Activated naive CD4-positive, alpha-beta T cell treated with anti-CD3 and anti-CD28 coated beads, Interleukin-2, amount 50 U/mL, for 24 hours (primary cell): ENCODE measurements around the gene CHPF2.

Experiments
- H3K27ac Mint-ChIP-seq: one replicate; pipeline ENCODE4 v1.8.0; 2021; ENCODE audit warnings: mild to moderate bottlenecking, mixed read lengths
- H3K27me3 Mint-ChIP-seq: one replicate; pipeline ENCODE4 v1.8.0; 2021; ENCODE audit warnings: mixed read lengths
- H3K36me3 Mint-ChIP-seq: one replicate; pipeline ENCODE4 v1.8.0; 2021; ENCODE audit warnings: mixed read lengths
- H3K4me1 Mint-ChIP-seq: one replicate; pipeline ENCODE4 v1.8.0; 2021; ENCODE audit warnings: mixed read lengths
- H3K4me3 Mint-ChIP-seq: one replicate; pipeline ENCODE4 v1.8.0; 2021; ENCODE audit warnings: mild to moderate bottlenecking, mixed read lengths
- H3K9me3 Mint-ChIP-seq: one replicate; pipeline ENCODE4 v1.8.0; 2021; ENCODE audit warnings: mixed read lengths

The CHPF2 gene

GRCh38 chr7:151198945-151199848, 33.1 kb upstream of the CHPF2 start:
- Mint-ChIP-seq H3K36me3 (no peaks in the 10 kb centered on the region), H3K4me3 (no peak overlapping the region), H3K9me3 (no peaks in the 10 kb centered on the region), H3K27ac (no peak overlapping the region), H3K4me1 (no peaks in the 10 kb centered on the region), H3K27me3 (peaks cover 5% of the 10 kb centered on the region)

DNA sequence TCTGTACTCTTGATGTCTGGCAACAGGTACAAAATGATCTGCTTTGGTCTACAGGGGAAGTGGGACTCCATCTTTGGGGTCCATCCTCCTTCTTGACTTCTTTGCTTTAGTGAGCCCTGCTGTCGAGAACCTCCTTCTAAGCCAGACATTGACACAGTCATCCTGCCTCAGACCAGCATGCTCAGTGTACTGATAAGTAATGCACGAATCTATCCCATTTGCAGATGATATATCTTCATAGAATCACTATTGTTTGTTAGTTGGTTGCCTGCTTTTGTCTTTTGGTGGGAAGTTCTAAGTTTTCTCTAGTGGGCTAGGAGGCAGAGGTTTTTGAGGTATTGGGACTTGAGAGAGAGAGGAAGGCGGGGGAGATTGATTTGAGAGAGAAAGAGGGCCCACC, 30.9 kb upstream of the CHPF2 start:
- peaks cover 5% of the 10 kb centered on the region for H3K4me1 Mint-ChIP-seq
- H3K36me3 Mint-ChIP-seq = no peaks in the 10 kb centered on the region
- H3K27me3 Mint-ChIP-seq = no peaks in the 10 kb centered on the region
- no peaks in the 10 kb centered on the region for H3K9me3 Mint-ChIP-seq
- no peak overlapping the region for H3K4me3 Mint-ChIP-seq
- H3K27ac Mint-ChIP-seq = no peak overlapping the region

- H3K27me3 Mint-ChIP-seq = no peaks in the 10 kb centered on the region
- no peak overlapping the region for H3K4me3 Mint-ChIP-seq
- no peak overlapping the region for H3K27ac Mint-ChIP-seq
- peaks cover 9% of the 10 kb centered on the region for H3K4me1 Mint-ChIP-seq
- no peaks in the 10 kb centered on the region for H3K36me3 Mint-ChIP-seq
- H3K9me3 Mint-ChIP-seq = no peaks in the 10 kb centered on the region
Observed at GRCh38 chr7:151201751-151202150, 30.5 kb upstream of the CHPF2 start.

GRCh38 chr7:151202836-151203235, 29.4 kb upstream of the CHPF2 start:
- no peak overlapping the region for H3K4me3 Mint-ChIP-seq
- no peaks in the 10 kb centered on the region for H3K9me3 Mint-ChIP-seq
- peaks cover 19% of the 10 kb centered on the region for H3K4me1 Mint-ChIP-seq
- H3K27ac Mint-ChIP-seq = no peak overlapping the region
- no peaks in the 10 kb centered on the region for H3K36me3 Mint-ChIP-seq
- no peaks in the 10 kb centered on the region for H3K27me3 Mint-ChIP-seq

DNA sequence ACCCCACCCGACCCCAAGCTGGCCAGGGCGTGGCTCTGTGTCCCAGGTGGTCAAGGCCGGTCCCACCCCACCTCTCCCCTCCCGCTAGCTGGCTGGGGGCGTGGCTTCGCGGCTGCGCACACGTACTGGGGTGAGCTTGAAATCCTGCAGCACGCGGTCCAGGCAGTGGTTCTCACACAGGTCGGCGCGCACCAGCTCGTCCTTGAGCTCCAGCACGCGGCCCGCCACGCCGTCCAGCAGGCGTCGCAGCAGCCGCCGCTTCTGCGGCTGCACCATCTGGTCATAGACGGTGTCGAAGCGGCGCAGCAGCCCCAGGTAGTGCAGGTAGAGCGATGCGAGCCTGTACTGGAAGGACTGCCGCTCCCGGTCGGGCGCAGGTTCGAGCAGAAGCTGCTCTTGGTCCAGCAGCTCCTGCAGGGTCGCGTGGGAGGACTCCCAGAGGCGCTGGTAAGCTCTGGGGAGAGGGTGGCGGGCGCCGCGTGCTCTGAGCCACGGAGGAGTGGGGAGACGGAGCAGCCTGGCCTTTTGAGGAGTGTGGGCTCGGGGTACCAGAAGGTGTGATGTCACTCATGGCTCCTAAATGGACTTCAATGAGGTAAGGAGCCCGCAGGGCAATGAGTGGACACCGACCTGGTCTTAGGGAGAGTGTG, 27.8 kb upstream of the CHPF2 start:
- Mint-ChIP-seq H3K27me3 (no peaks in the 10 kb centered on the region), H3K9me3 (no peaks in the 10 kb centered on the region), H3K4me3 (no peak overlapping the region), H3K27ac (no peak overlapping the region), H3K36me3 (no peaks in the 10 kb centered on the region), H3K4me1 (peaks cover 20% of the 10 kb centered on the region)

GRCh38 chr7:151205730-151206129, 26.6 kb upstream of the CHPF2 start:
- H3K27ac Mint-ChIP-seq = no peak overlapping the region
- H3K27me3 Mint-ChIP-seq = no peaks in the 10 kb centered on the region
- H3K4me3 Mint-ChIP-seq = no peak overlapping the region
- H3K4me1 Mint-ChIP-seq = peaks cover 20% of the 10 kb centered on the region
- H3K9me3 Mint-ChIP-seq = no peaks in the 10 kb centered on the region
- H3K36me3 Mint-ChIP-seq = peaks cover under 1% of the 10 kb centered on the region

- H3K4me1 Mint-ChIP-seq = peaks cover 20% of the 10 kb centered on the region
- H3K4me3 Mint-ChIP-seq = peak overlapping the region; percentile 8
- peaks cover 3% of the 10 kb centered on the region for H3K36me3 Mint-ChIP-seq
- no peaks in the 10 kb centered on the region for H3K27me3 Mint-ChIP-seq
- no peaks in the 10 kb centered on the region for H3K9me3 Mint-ChIP-seq
- no peak overlapping the region for H3K27ac Mint-ChIP-seq
Observed at GRCh38 chr7:151206914-151207313, 25.4 kb upstream of the CHPF2 start.

- no peaks in the 10 kb centered on the region for H3K9me3 Mint-ChIP-seq
- peaks cover 3% of the 10 kb centered on the region for H3K36me3 Mint-ChIP-seq
- peak overlapping the region; percentile 11 for H3K4me3 Mint-ChIP-seq
- no peak overlapping the region for H3K27ac Mint-ChIP-seq
- H3K27me3 Mint-ChIP-seq = no peaks in the 10 kb centered on the region
- H3K4me1 Mint-ChIP-seq = peaks cover 20% of the 10 kb centered on the region
Observed at GRCh38 chr7:151207315-151207714, 25.0 kb upstream of the CHPF2 start.

GRCh38 chr7:151207804-151208203, 24.5 kb upstream of the CHPF2 start:
- H3K4me3 Mint-ChIP-seq = no peak overlapping the region
- peaks cover 3% of the 10 kb centered on the region for H3K36me3 Mint-ChIP-seq
- peaks cover 20% of the 10 kb centered on the region for H3K4me1 Mint-ChIP-seq
- H3K9me3 Mint-ChIP-seq = no peaks in the 10 kb centered on the region
- no peaks in the 10 kb centered on the region for H3K27me3 Mint-ChIP-seq
- H3K27ac Mint-ChIP-seq = no peak overlapping the region

GRCh38 chr7:151208253-151208862, 23.9 kb upstream of the CHPF2 start:
- no peaks in the 10 kb centered on the region for H3K27me3 Mint-ChIP-seq
- peaks cover 20% of the 10 kb centered on the region for H3K4me1 Mint-ChIP-seq
- peaks cover 5% of the 10 kb centered on the region for H3K36me3 Mint-ChIP-seq
- H3K27ac Mint-ChIP-seq = no peak overlapping the region
- no peak overlapping the region for H3K4me3 Mint-ChIP-seq
- H3K9me3 Mint-ChIP-seq = no peaks in the 10 kb centered on the region

DNA sequence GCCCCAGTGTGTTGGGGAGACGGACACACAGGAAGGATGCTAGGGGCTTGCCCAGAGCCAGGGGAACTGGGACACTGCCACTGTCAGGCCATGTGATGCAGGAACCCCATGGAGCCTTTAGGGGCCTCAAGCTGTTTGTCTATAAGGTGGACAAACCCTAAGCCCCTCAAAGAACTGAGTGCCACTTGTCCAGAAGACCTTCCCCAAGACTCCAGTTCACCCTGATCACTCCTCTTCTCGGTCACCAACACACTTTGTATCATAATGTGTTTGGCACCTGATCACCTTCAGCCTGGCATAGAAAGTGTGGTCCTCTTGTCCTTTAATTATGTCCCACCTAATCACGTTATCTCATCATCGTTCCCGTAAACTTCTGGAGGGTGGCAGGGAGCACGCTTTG, 22.7 kb upstream of the CHPF2 start:
- H3K36me3 Mint-ChIP-seq = peaks cover 8% of the 10 kb centered on the region
- no peaks in the 10 kb centered on the region for H3K9me3 Mint-ChIP-seq
- H3K27ac Mint-ChIP-seq = no peak overlapping the region
- no peak overlapping the region for H3K4me3 Mint-ChIP-seq
- H3K4me1 Mint-ChIP-seq = peaks cover 20% of the 10 kb centered on the region
- no peaks in the 10 kb centered on the region for H3K27me3 Mint-ChIP-seq

DNA sequence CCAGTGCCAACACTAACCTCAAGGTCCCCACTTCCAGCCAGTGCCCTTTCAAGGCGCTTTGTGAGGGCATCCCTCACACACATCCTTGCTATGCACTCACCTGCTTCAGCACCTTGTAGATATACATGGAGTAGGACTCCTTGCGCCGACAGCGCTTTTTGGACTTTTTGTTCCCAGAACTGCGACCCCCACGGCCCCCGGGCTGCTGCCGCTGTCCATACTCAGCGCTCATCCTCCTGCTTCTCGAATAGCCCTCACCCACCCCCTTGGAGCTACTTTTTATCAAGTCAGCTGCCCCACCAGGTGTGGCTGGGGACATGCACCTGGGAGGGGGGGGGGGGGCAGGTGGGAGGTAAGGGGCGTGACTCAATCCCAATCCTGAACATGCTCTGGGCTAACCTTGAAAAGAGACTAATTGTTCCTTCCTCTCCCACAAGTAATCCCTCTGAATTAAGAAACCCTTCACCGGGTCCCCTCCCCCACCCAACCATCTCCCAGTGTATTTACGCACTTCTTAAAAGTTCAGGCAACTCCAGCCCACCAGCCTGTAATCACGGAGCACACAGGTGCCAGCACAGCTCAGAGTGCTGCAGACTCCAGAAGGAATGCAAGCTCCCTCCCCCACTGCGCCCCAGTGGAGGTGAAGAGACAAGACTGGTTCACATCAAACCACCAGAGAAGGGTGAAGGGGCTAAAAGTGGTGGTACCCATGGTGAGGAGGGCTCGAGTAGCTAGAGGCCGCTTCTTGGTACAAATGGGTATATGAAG, 22.0 kb upstream of the CHPF2 start, which contains the start of gene H2BK1:
TSS of gene H2BK1 (minus strand) at position 402 of the 768 bp plus-strand sequence. CDS start at position 232, 170 bp downstream.
- H3K36me3 Mint-ChIP-seq = peaks cover 11% of the 10 kb centered on the region
- peaks cover 20% of the 10 kb centered on the region for H3K4me1 Mint-ChIP-seq
- no peaks in the 10 kb centered on the region for H3K9me3 Mint-ChIP-seq
- peak within 1 kb of the TSS; percentile 0 for H3K27ac Mint-ChIP-seq
- no peaks in the 10 kb centered on the region for H3K27me3 Mint-ChIP-seq
- H3K4me3 Mint-ChIP-seq = no peak within 1 kb of the TSS

DNA sequence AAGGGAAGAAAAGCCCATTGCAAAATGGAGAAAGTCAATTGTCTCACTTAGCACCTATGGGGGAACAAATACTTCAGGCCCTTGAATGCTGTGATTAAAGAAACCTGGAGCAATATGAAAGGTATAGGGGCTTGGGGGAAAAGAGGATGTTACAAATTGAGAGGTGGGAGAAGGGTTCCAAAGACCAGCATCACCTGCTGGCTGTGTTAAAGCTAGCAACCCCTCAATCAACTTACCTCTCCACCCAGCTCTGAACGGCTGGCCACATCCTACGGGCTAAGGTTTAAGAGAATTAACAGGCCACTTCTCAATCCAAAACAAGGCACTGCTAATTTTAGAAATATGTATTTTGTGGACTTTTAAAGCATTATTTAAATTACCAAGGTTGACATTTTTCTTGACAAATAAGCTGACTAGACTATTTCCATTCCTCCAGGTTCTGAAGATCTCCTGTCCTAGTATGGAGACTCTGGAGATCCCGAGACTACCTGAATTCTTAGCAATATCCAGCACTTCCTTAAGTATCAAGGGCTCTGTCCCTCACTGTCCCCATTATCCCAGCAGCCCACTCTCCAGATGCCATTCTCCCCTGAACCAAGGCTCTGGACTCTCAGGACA, 21.0 kb upstream of the CHPF2 start:
- no peaks in the 10 kb centered on the region for H3K27me3 Mint-ChIP-seq
- no peak overlapping the region for H3K27ac Mint-ChIP-seq
- peaks cover 13% of the 10 kb centered on the region for H3K36me3 Mint-ChIP-seq
- H3K9me3 Mint-ChIP-seq = no peaks in the 10 kb centered on the region
- H3K4me3 Mint-ChIP-seq = no peak overlapping the region
- peaks cover 16% of the 10 kb centered on the region for H3K4me1 Mint-ChIP-seq

DNA sequence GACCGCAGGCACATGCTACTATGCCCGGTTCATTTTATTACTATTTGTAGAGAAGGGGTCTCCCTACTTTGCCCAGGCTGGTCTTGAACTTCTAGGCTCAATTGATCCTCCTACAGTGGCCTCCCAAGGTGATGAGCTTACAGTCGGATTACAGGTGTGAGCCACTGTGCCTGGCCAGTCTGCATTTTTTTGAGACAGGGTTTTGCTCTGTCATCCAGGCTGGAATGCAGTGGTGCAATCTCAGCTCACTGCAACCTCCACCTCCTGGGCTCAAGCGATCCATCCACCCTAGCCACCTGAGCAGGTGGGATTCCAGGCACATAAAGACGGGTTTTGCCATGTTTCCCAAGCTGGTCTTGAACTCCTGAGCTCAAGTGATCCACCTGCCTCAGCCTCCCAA, 19.7 kb upstream of the CHPF2 start:
- Mint-ChIP-seq H3K27me3 (no peaks in the 10 kb centered on the region), H3K4me3 (no peak overlapping the region), H3K9me3 (no peaks in the 10 kb centered on the region), H3K4me1 (peaks cover 3% of the 10 kb centered on the region), H3K36me3 (peaks cover 13% of the 10 kb centered on the region), H3K27ac (no peak overlapping the region)

DNA sequence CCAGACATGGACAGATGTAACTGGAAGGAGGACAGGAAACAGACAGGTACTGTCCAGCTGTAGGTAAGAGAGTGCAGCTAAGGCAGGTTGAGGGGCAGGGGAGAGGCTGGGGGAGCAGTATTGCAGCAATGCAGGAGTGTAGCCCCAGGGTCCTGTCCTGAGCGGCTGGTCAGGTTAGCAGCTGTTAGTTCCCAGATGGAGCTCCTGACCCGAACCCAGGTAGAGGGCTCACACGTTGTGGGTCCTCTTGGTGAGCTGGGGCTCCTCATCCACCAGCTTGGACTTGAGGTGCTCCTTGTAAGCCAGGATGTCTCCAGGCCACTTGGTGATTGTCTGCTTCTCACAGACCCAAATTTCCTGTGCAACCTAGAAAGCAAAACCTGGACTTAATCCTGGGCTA, 18.5 kb upstream of the CHPF2 start:
- H3K36me3 Mint-ChIP-seq = peaks cover 22% of the 10 kb centered on the region
- H3K4me1 Mint-ChIP-seq = no peaks in the 10 kb centered on the region
- no peak overlapping the region for H3K4me3 Mint-ChIP-seq
- H3K9me3 Mint-ChIP-seq = no peaks in the 10 kb centered on the region
- H3K27ac Mint-ChIP-seq = no peak overlapping the region
- no peaks in the 10 kb centered on the region for H3K27me3 Mint-ChIP-seq
